Activated B cell treated with CpG ODN at 0.5 μM for 24 hours (primary cell): ENCODE results near the gene TCEAL3. TPM values are rescaled to one million over a fixed set of nuclear protein-coding genes. Genes with fewer than 3 reads are reported as not detected.

Source experiments
- ATAC-seq: fragments of 200-7000 bp; cut with Tn5 transposase; one replicate; pipeline ENCODE4 v1.10.0; 2021; ENCODE audit warnings: low read depth, mild to moderate bottlenecking, moderate library complexity
- CTCF ChIA-PET: fragments of 350-600 bp; sonication (Branson Sonifier 250); formaldehyde crosslinking; loops from one replicate; lab custom pipeline; 2021; ENCODE audit warnings: antibody characterized with exemption; lab: Charles Lee
- POLR2A ChIA-PET: fragments of 350-600 bp; sonication (Branson Sonifier 250); formaldehyde crosslinking; loops from one replicate; lab custom pipeline; 2021; ENCODE audit warnings: antibody characterized with exemption; lab: Charles Lee
- DNase-seq: peaks from one replicate; pipeline ENCODE4 v3.0.0; 2022
- H3K27ac Mint-ChIP-seq: one replicate; pipeline ENCODE4 v1.8.0; 2020; ENCODE audit warnings: mixed read lengths
- H3K27me3 Mint-ChIP-seq: one replicate; pipeline ENCODE4 v1.8.0; 2021; ENCODE audit warnings: mixed read lengths
- H3K36me3 Mint-ChIP-seq: one replicate; pipeline ENCODE4 v1.8.0; 2021; ENCODE audit warnings: low read depth, mixed read lengths
- H3K4me1 Mint-ChIP-seq: one replicate; pipeline ENCODE4 v1.8.0; 2021; ENCODE audit warnings: mixed read lengths
- H3K4me3 Mint-ChIP-seq: one replicate; pipeline ENCODE4 v1.8.0; 2020; ENCODE audit warnings: mild to moderate bottlenecking, mixed read lengths
- H3K9me3 Mint-ChIP-seq: one replicate; pipeline ENCODE4 v1.8.0; 2020; ENCODE audit warnings: mixed read lengths
- CTCF ChIP-seq: fragments of 200-600 bp; IDR thresholded peaks from one replicate; pipeline ENCODE4 v1.8.0; 2022; ENCODE audit warnings: antibody characterized with exemption, mild to moderate bottlenecking
- intact Hi-C: fragments of 100-400 bp; cut with micrococcal nuclease; formaldehyde crosslinking; loops from one replicate; pipeline ENCODE4 v1.15.1; 2024
- total RNA-seq: library from RNA; stranded (reverse); gene quantifications from 2 replicates; pipeline ENCODE4 v1.2.3, GENCODE V29; 2022

The TCEAL3 gene
- total RNA-seq, 1 donor from 2014 or later: 8.5 TPM

- ATAC-seq (no peak), DNase-seq (no peak)
- no peaks in the 10 kb centered on the region for H3K9me3 Mint-ChIP-seq
- ChIA-PET CTCF (no interaction called here), POLR2A (no interaction called here)
- no peak overlapping the region for H3K4me3 Mint-ChIP-seq
- H3K4me1 Mint-ChIP-seq: peaks cover 16% of the 10 kb centered on the region
- H3K27ac Mint-ChIP-seq: no peak overlapping the region
- no peaks in the 10 kb centered on the region for H3K27me3 Mint-ChIP-seq
- peaks cover 4% of the 10 kb centered on the region for H3K36me3 Mint-ChIP-seq
- no peak for TF ChIP-seq CTCF
- intact Hi-C loops: loop anchor here (10.0 kb wide), 1 partner anchor 72 kb away; no protein-coding TSS in a partner anchor
Measured at GRCh38 chrX:103626855-103627254, 19.1 kb downstream of the TCEAL3 start.

- ChIA-PET POLR2A (interaction anchor here (1.4 kb wide), 1 partner anchor 58 kb away, joined by 4 read pairs; no protein-coding TSS in a partner anchor), CTCF (no interaction called here)
- DNase-seq (peak; percentile 25), ATAC-seq (peak; percentile 61)
- TF ChIP-seq CTCF: no peak
- intact Hi-C loops: loop anchor here (1.0 to 10.0 kb wide), 3 partner anchors 21 to 74 kb away; partner anchors contain the start of gene TCEAL3
- peaks cover 4% of the 10 kb centered on the region for H3K36me3 Mint-ChIP-seq
- H3K27me3 Mint-ChIP-seq: no peaks in the 10 kb centered on the region
- peak within 1 kb of the TSS; percentile 90 for H3K4me3 Mint-ChIP-seq
- H3K4me1 Mint-ChIP-seq: peaks cover 16% of the 10 kb centered on the region
- H3K9me3 Mint-ChIP-seq: no peaks in the 10 kb centered on the region
- peak within 1 kb of the TSS; percentile 87 for H3K27ac Mint-ChIP-seq
Measured at GRCh38 chrX:103628386-103629317, 20.9 kb downstream of the TCEAL3 start, which contains the start of gene TCEAL1. TCEAL1 (plus strand) TSS chrX:103628975; CDS start chrX:103629917, 942 bp downstream.

GRCh38 chrX:103629318-103630170 is 21.8 kb downstream of the TCEAL3 start:
- TF ChIP-seq CTCF: no peak
- peaks cover 4% of the 10 kb centered on the region for H3K36me3 Mint-ChIP-seq
- H3K9me3 Mint-ChIP-seq: no peaks in the 10 kb centered on the region
- H3K27ac Mint-ChIP-seq: peak overlapping the region; percentile 87
- H3K4me3 Mint-ChIP-seq: peak overlapping the region; percentile 90
- ChIA-PET CTCF (no interaction called here), POLR2A (interaction anchor here (1.4 kb wide), 1 partner anchor 57 kb away, joined by 4 read pairs; no protein-coding TSS in a partner anchor)
- intact Hi-C loops: loop anchor here (1.0 to 10.0 kb wide), 2 partner anchors 58 to 75 kb away; no protein-coding TSS in a partner anchor
- DNase-seq: peak; percentile 16
- no peaks in the 10 kb centered on the region for H3K27me3 Mint-ChIP-seq
- peaks cover 16% of the 10 kb centered on the region for H3K4me1 Mint-ChIP-seq
- ATAC-seq: peak; percentile 55

GRCh38 chrX:103630171-103630511 is 22.4 kb downstream of the TCEAL3 start:
- ATAC-seq (no peak), DNase-seq (no peak)
- H3K9me3 Mint-ChIP-seq: no peaks in the 10 kb centered on the region
- H3K27me3 Mint-ChIP-seq: no peaks in the 10 kb centered on the region
- H3K36me3 Mint-ChIP-seq: peaks cover 4% of the 10 kb centered on the region
- H3K4me1 Mint-ChIP-seq: peaks cover 16% of the 10 kb centered on the region
- ChIA-PET POLR2A (interaction anchor here (1.4 kb wide), 1 partner anchor 57 kb away, joined by 4 read pairs; no protein-coding TSS in a partner anchor), CTCF (no interaction called here)
- intact Hi-C loops: no loop called here
- TF ChIP-seq CTCF: no peak
- peak overlapping the region; percentile 90 for H3K4me3 Mint-ChIP-seq
- H3K27ac Mint-ChIP-seq: peak overlapping the region; percentile 63
